Measurements from ENCODE around the gene ENAH.

ENAH gene

GRCh38 chr1:225689882-225690459 lies 37.0 kb upstream of the ENAH start:
- H3K9ac ChIP-seq (ENCODE audit: low read depth, low read length): no peak overlapping the region
- no peaks in the 10 kb centered on the region for H3K36me3 ChIP-seq (ENCODE audit: insufficient read depth, low read length)
- no peaks in the 10 kb centered on the region for H3K4me1 ChIP-seq (ENCODE audit: insufficient read depth, low read length)
- H3K9me3 ChIP-seq (ENCODE audit: control insufficient read depth, insufficient read depth, low read length): no peaks in the 10 kb centered on the region

GRCh38 chr1:225688345-225688744 lies 35.4 kb upstream of the ENAH start:
- Histone ChIP-seq H3K36me3 (ENCODE audit: insufficient read depth, low read length) (no peaks in the 10 kb centered on the region), H3K9ac (ENCODE audit: low read depth, low read length) (no peak overlapping the region), H3K4me1 (ENCODE audit: insufficient read depth, low read length) (no peaks in the 10 kb centered on the region), H3K9me3 (ENCODE audit: control insufficient read depth, insufficient read depth, low read length) (no peaks in the 10 kb centered on the region)

DNA sequence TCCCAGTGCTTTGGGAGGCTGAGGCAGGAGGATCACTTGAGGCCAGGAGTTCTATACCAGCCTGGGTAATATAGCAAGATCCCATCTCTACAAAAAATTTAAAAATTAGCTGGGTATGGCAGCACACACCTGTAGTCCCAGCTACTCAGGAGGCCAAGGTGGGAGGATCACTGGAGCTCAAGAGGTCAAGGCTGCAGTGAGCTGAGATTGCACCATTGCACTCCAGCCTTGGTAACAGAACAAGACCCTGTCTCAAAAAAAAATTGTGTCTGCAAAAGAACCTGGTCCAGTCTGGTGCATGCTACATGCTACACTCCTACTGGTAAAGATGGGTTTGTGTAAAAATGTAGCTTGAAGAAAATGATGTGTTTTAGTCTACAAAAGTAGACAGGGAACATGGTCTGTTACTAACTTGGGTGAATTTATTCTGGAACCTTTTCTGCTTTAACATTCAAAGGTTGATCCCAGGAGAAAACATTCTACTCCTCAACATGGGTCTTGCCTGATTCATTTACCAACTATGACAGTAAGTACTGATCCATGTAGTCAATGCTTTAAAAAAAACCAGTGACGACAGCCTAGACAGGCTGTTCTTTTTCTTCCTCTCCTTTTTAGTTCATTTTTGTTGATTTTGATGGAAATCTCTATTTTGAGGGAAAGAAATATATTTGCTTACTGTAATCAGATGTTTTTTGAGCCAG lies 32.7 kb upstream of the ENAH start:
- Histone ChIP-seq H3K9me3 (ENCODE audit: control insufficient read depth, insufficient read depth, low read length) (no peaks in the 10 kb centered on the region), H3K9ac (ENCODE audit: low read depth, low read length) (no peak overlapping the region), H3K4me1 (ENCODE audit: insufficient read depth, low read length) (no peaks in the 10 kb centered on the region), H3K36me3 (ENCODE audit: insufficient read depth, low read length) (no peaks in the 10 kb centered on the region)

DNA sequence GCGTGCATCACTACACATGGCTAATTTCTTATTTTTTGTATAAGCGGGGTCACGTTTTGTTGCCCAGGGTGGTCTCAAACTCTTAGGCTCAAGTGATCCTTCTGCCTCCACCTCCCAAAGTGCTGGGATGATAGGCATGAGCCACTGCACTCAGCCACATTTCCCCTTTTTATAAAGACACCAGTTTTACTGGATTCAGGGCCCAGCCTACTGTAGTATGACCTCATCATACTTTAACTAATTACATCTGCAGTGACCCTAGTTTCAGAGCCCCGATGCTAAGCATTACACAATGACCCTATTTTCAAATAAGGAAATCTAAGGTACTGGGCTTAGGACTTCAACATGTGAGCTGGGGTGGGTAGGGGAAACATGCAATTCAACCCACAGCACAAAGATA lies 31.8 kb upstream of the ENAH start:
- H3K4me1 ChIP-seq (ENCODE audit: insufficient read depth, low read length): no peaks in the 10 kb centered on the region
- H3K36me3 ChIP-seq (ENCODE audit: insufficient read depth, low read length): no peaks in the 10 kb centered on the region
- no peaks in the 10 kb centered on the region for H3K9me3 ChIP-seq (ENCODE audit: control insufficient read depth, insufficient read depth, low read length)
- H3K9ac ChIP-seq (ENCODE audit: low read depth, low read length): no peak overlapping the region

- H3K36me3 ChIP-seq (ENCODE audit: insufficient read depth, low read length): no peaks in the 10 kb centered on the region
- no peaks in the 10 kb centered on the region for H3K9me3 ChIP-seq (ENCODE audit: control insufficient read depth, insufficient read depth, low read length)
- H3K4me1 ChIP-seq (ENCODE audit: insufficient read depth, low read length): peaks cover 6% of the 10 kb centered on the region; the same call in 1 of the 2 replicates
- no peak overlapping the region for H3K9ac ChIP-seq (ENCODE audit: low read depth, low read length)
Measured at GRCh38 chr1:225681231-225681630, 28.3 kb upstream of the ENAH start.

- Histone ChIP-seq H3K9ac (ENCODE audit: low read depth, low read length) (no peak overlapping the region), H3K9me3 (ENCODE audit: control insufficient read depth, insufficient read depth, low read length) (no peaks in the 10 kb centered on the region), H3K4me1 (ENCODE audit: insufficient read depth, low read length) (peaks cover 6% of the 10 kb centered on the region; the same call in 1 of the 2 replicates), H3K36me3 (ENCODE audit: insufficient read depth, low read length) (no peaks in the 10 kb centered on the region)
Measured at GRCh38 chr1:225678545-225678944, 25.6 kb upstream of the ENAH start.

- H3K9ac ChIP-seq (ENCODE audit: low read depth, low read length): peak overlapping the region; percentile 34
- no peaks in the 10 kb centered on the region for H3K9me3 ChIP-seq (ENCODE audit: control insufficient read depth, insufficient read depth, low read length)
- no peaks in the 10 kb centered on the region for H3K36me3 ChIP-seq (ENCODE audit: insufficient read depth, low read length)
- peaks cover 6% of the 10 kb centered on the region; the same call in 1 of the 2 replicates for H3K4me1 ChIP-seq (ENCODE audit: insufficient read depth, low read length)
Measured at GRCh38 chr1:225677350-225678124, 24.6 kb upstream of the ENAH start.

DNA sequence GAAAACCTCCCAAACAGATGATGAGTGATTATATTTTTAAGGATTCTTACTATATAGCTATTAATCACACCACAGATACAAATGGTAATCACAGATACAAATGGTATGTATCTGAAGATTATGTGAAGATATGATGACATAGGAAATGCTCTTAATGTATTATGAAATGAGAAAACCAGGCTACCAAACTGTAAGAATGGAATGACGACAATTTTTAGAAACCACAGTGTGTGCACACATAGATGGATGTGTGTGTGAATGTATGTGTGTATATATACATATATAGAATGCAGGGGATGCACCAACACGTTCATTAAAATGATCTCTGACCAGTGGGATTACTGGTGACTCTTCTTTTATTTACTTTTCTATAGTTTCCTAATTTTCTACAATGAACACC lies 21.5 kb upstream of the ENAH start:
- H3K36me3 ChIP-seq (ENCODE audit: insufficient read depth, low read length): no peaks in the 10 kb centered on the region
- peaks cover 6% of the 10 kb centered on the region; the same call in 1 of the 2 replicates for H3K4me1 ChIP-seq (ENCODE audit: insufficient read depth, low read length)
- H3K9me3 ChIP-seq (ENCODE audit: control insufficient read depth, insufficient read depth, low read length): no peaks in the 10 kb centered on the region
- H3K9ac ChIP-seq (ENCODE audit: low read depth, low read length): no peak overlapping the region

DNA sequence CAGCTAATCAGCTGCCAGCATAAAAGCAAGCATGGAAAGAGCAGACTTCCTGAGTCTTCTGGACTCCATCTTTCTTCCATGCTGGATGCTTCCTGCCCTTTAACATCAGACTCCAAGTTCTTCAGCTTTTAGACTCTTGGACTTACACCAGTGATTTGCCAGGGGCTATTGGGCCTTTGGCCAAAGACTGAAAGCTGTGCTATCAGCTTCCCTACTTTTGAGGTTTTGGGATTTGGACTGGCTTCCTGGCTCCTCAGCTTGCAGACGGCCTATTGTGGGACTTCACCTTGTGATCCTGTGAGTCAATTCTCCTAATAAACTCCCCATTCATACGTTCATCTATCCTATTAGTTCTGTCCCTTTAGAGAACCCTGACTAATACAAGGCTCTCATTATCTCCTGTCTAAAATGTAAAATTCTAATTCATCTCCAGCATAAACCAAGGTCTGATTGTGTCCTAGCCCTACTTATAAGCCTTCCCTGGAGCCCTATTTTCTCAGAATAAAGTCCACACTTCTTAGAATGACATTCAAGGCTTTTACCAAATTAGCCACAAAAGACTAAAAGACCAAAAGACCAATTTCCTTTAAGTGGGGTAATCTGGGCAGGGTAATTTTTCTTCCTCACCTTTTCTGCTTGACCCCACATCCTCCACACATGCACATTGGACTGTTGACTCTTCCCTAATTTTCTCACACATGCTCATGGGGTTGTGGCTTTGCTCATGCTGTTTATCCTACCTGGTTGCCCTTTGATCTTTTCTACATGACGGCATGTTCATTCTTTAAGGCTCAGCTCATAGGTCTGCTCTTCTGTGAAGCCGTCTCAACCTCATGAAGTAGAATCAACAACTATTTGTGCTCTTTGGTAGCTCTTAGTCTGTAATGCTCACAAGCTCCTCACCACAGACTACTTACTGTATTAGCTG lies 18.1 kb upstream of the ENAH start:
- H3K36me3 ChIP-seq (ENCODE audit: insufficient read depth, low read length): no peaks in the 10 kb centered on the region
- H3K9me3 ChIP-seq (ENCODE audit: control insufficient read depth, insufficient read depth, low read length): no peaks in the 10 kb centered on the region
- no peak overlapping the region for H3K9ac ChIP-seq (ENCODE audit: low read depth, low read length)
- H3K4me1 ChIP-seq (ENCODE audit: insufficient read depth, low read length): no peaks in the 10 kb centered on the region

- Histone ChIP-seq H3K36me3 (ENCODE audit: insufficient read depth, low read length) (no peaks in the 10 kb centered on the region), H3K9me3 (ENCODE audit: control insufficient read depth, insufficient read depth, low read length) (no peaks in the 10 kb centered on the region), H3K4me1 (ENCODE audit: insufficient read depth, low read length) (no peaks in the 10 kb centered on the region), H3K9ac (ENCODE audit: low read depth, low read length) (no peak overlapping the region)
Measured at GRCh38 chr1:225670356-225670755, 17.4 kb upstream of the ENAH start.

GRCh38 chr1:225668222-225668621 lies 15.3 kb upstream of the ENAH start:
- H3K4me1 ChIP-seq (ENCODE audit: insufficient read depth, low read length): no peaks in the 10 kb centered on the region
- no peak overlapping the region for H3K9ac ChIP-seq (ENCODE audit: low read depth, low read length)
- H3K9me3 ChIP-seq (ENCODE audit: control insufficient read depth, insufficient read depth, low read length): no peaks in the 10 kb centered on the region
- no peaks in the 10 kb centered on the region for H3K36me3 ChIP-seq (ENCODE audit: insufficient read depth, low read length)

- H3K9ac ChIP-seq (ENCODE audit: low read depth, low read length): no peak overlapping the region
- no peaks in the 10 kb centered on the region for H3K9me3 ChIP-seq (ENCODE audit: control insufficient read depth, insufficient read depth, low read length)
- H3K4me1 ChIP-seq (ENCODE audit: insufficient read depth, low read length): no peaks in the 10 kb centered on the region
- H3K36me3 ChIP-seq (ENCODE audit: insufficient read depth, low read length): no peaks in the 10 kb centered on the region
Measured at GRCh38 chr1:225667362-225667761, 14.4 kb upstream of the ENAH start.

GRCh38 chr1:225666495-225666894 lies 13.6 kb upstream of the ENAH start:
- H3K9ac ChIP-seq (ENCODE audit: low read depth, low read length): no peak overlapping the region
- no peaks in the 10 kb centered on the region for H3K36me3 ChIP-seq (ENCODE audit: insufficient read depth, low read length)
- no peaks in the 10 kb centered on the region for H3K4me1 ChIP-seq (ENCODE audit: insufficient read depth, low read length)
- H3K9me3 ChIP-seq (ENCODE audit: control insufficient read depth, insufficient read depth, low read length): no peaks in the 10 kb centered on the region

DNA sequence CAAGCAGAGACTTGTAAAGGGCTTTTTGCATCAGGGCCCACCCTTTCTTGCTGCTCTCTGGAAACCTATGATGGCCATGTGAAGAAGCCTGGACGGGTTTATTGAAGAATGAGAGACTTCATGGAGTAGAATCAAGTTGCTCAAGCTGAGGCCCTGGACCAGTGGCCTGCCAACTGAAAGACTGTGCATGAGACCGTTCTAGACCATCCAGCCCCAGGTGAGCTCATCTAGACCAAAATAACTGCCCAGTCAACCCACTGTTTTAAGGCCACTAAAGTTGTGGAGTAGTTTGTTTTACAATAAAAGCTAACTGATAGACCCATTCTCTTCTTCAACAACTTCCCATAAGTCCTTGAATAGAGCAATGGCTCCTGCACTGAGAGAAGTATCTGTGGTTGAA lies 11.8 kb upstream of the ENAH start:
- Histone ChIP-seq H3K4me1 (ENCODE audit: insufficient read depth, low read length) (no peaks in the 10 kb centered on the region), H3K36me3 (ENCODE audit: insufficient read depth, low read length) (no peaks in the 10 kb centered on the region), H3K9ac (ENCODE audit: low read depth, low read length) (no peak overlapping the region), H3K9me3 (ENCODE audit: control insufficient read depth, insufficient read depth, low read length) (no peaks in the 10 kb centered on the region)
